Motor neuron (in vitro differentiated cells): Measurements from ENCODE around the gene NEURL1B. TPM values are rescaled to one million over a fixed set of nuclear protein-coding genes. Genes with fewer than 3 reads are reported as not detected.

Experiments used
- ATAC-seq, 8 experiments: fragments of 200-7000 bp; cut with Tn5 transposase; replicated peaks in 6 of 8; 2 replicates each; pipeline ENCODE4 v1.8.0; 2021; ENCODE audit warnings: mild to moderate bottlenecking in 8 of 8, moderate library complexity in 8 of 8
- H3K27ac ChIP-seq, 2 donors: fragments of 250-450 bp; sonication (Bioruptor Pico); 2 replicates each; pipeline ENCODE4 v1.9.0; 2021; ENCODE audit warnings: antibody characterized with exemption in 2 of 2, mild to moderate bottlenecking in 2 of 2, moderate library complexity in 1 of 2
- H3K4me1 ChIP-seq, 2 donors: fragments of 250-450 bp; sonication (Bioruptor Pico); replicated peaks in 1 of 2; 2 replicates each; pipeline ENCODE4 v1.6.1; 2021; ENCODE audit warnings: antibody characterized with exemption in 2 of 2, mild to moderate bottlenecking in 2 of 2, moderate library complexity in 1 of 2
- H3K4me3 ChIP-seq, 5 donors: fragments of 250-450 bp; sonication (Bioruptor Pico); 2 replicates each; pipeline ENCODE4 v1.9.0; 2021; ENCODE audit warnings: antibody characterized with exemption in 5 of 5, mild to moderate bottlenecking in 5 of 5, moderate library complexity in 4 of 5
- WGBS, 10 experiments: fragments of 450-650 bp; shearing (Covaris generic); methylation state at CpG; one replicate each; pipeline ENCODE4 v1.0.0; 2022; 5-methylcytosine and 5-hydroxymethylcytosine counted together
- in situ Hi-C, 9 experiments: fragments of 400-800 bp; cut with MboI; loops; one replicate each; pipeline ENCODE4 v1.15.0; 2021; ENCODE audit warnings: low sequenced_read_pairs in 9 of 9, low pct_unique_long_range_greater_than_20kb in 2 of 9; ENCODE audit not compliant: unreplicated experiment in 9 of 9
- total RNA-seq, 8 experiments: library from RNA; unstranded; fragments of 300-600 nt; gene quantifications; 2 replicates each; pipeline versions ENCODE4 v1.2.3 to v1.2.4, GENCODE V29; 2022

The NEURL1B gene
- total RNA-seq, 8 experiments from 2014 or later = 0.10 to 8.6 (median 5.2) TPM

- Histone ChIP-seq H3K27ac (no peak overlapping the region), H3K4me1 (peaks cover 3 to 6% of the 10 kb centered on the region in 2 donors), H3K4me3 (no peak overlapping the region)
- in situ Hi-C loops = no loop called here
- 33 to 100% (median 87%) methylated on average over 1 to 4 of the region's 6 CpGs; no CpG with 5 or more reads in 3 of the 10 experiments for WGBS, 10 experiments
- ATAC-seq = no peak
Measured at GRCh38 chr5:172632346-172633092, 8.5 kb upstream of the NEURL1B start.

- WGBS, 10 experiments = 80 to 100% (median 100%) methylated on average over 1 to 2 of the region's 3 CpGs; no CpG with 5 or more reads in 5 of the 10 experiments
- no peak for ATAC-seq
- H3K27ac ChIP-seq = no peak overlapping the region
- peaks cover 3 to 6% of the 10 kb centered on the region in 2 donors for H3K4me1 ChIP-seq
- in situ Hi-C loops = no loop called here
- H3K4me3 ChIP-seq = no peak overlapping the region
Measured at GRCh38 chr5:172633403-172633970, 7.6 kb upstream of the NEURL1B start.

GRCh38 chr5:172634106-172634899 is 6.8 kb upstream of the NEURL1B start:
- in situ Hi-C loops = no loop called here
- Histone ChIP-seq H3K27ac (no peak overlapping the region), H3K4me1 (peaks cover 3 to 6% of the 10 kb centered on the region in 2 donors), H3K4me3 (no peak overlapping the region)
- no peak for ATAC-seq
- WGBS, 10 experiments = 58 to 92% (median 80%) methylated on average over 1 to 3 of the region's 4 CpGs; no CpG with 5 or more reads in 5 of the 10 experiments

GRCh38 chr5:172635038-172635437 is 6.0 kb upstream of the NEURL1B start:
- in situ Hi-C loops = no loop called here
- whole genome bisulfite sequencing, 10 experiments = 40 to 97% (median 92%) methylated on average over 3 to 11 of the region's 12 CpGs; no CpG with 5 or more reads in 3 of the 10 experiments
- Histone ChIP-seq H3K4me1 (peaks cover 3 to 6% of the 10 kb centered on the region in 2 donors), H3K4me3 (no peak overlapping the region), H3K27ac (no peak overlapping the region)
- no peak for ATAC-seq

- ATAC-seq = no peak
- H3K4me3 ChIP-seq = no peak overlapping the region
- H3K27ac ChIP-seq = no peak overlapping the region
- H3K4me1 ChIP-seq = no peaks in the 10 kb centered on the region
- in situ Hi-C loops = no loop called here
- 63 to 100% (median 97%) methylated on average over 1 to 11 of the region's 11 CpGs; no CpG with 5 or more reads in 1 of the 10 experiments for WGBS, 10 experiments
Measured at GRCh38 chr5:172636279-172637050, 4.6 kb upstream of the NEURL1B start.

GRCh38 chr5:172637110-172637580 is 3.9 kb upstream of the NEURL1B start:
- in situ Hi-C loops = no loop called here
- 52 to 100% (median 70%) methylated on average over 1 to 4 of the region's 10 CpGs; no CpG with 5 or more reads in 5 of the 10 experiments for WGBS, 10 experiments
- Histone ChIP-seq H3K27ac (no peak overlapping the region), H3K4me3 (no peak overlapping the region), H3K4me1 (peaks cover 0 to 2% of the 10 kb centered on the region in 2 donors)
- ATAC-seq = peak in 3 of 8 experiments; percentile 38 to 72 (median 54)

- no peak overlapping the region for H3K4me3 ChIP-seq
- peaks cover 0 to 8% of the 10 kb centered on the region in 2 donors for H3K4me1 ChIP-seq
- in situ Hi-C loops = no loop called here
- 100% methylated on average over 1 of the region's 2 CpGs; no CpG with 5 or more reads in 6 of the 10 experiments for WGBS, 10 experiments
- no peak overlapping the region for H3K27ac ChIP-seq
- ATAC-seq = no peak
Measured at GRCh38 chr5:172637740-172638139, 3.3 kb upstream of the NEURL1B start.

GRCh38 chr5:172638209-172638768 is 2.8 kb upstream of the NEURL1B start:
- peaks cover 0 to 14% of the 10 kb centered on the region in 2 donors for H3K4me1 ChIP-seq
- no peak overlapping the region for H3K27ac ChIP-seq
- in situ Hi-C loops = no loop called here
- H3K4me3 ChIP-seq = no peak overlapping the region
- ATAC-seq = no peak
- WGBS, 10 experiments = 43 to 100% (median 78%) methylated on average over 1 to 3 of the region's 3 CpGs; no CpG with 5 or more reads in 3 of the 10 experiments

GRCh38 chr5:172640139-172640538 is 924 bp upstream of the NEURL1B start:
- ATAC-seq = no peak
- H3K27ac ChIP-seq = no peak overlapping the region
- in situ Hi-C loops = no loop called here
- 69 to 100% (median 80%) methylated on average over 2 to 5 of the region's 5 CpGs; no CpG with 5 or more reads in 5 of the 10 experiments for WGBS, 10 experiments
- no peak overlapping the region for H3K4me3 ChIP-seq
- peaks cover 0 to 16% of the 10 kb centered on the region in 2 donors for H3K4me1 ChIP-seq

GRCh38 chr5:172641359-172642050 is 442 bp downstream of the NEURL1B start:
- in situ Hi-C loops = no loop called here
- Histone ChIP-seq H3K27ac (peak overlapping the region; percentile 20 to 62), H3K4me3 (peak overlapping the region; percentile 64 to 95 (median 75)), H3K4me1 (peaks cover 0 to 16% of the 10 kb centered on the region in 2 donors)
- 0 to 3% (median 0%) methylated on average over 5 to 12 of the region's 73 CpGs; no CpG with 5 or more reads in 7 of the 10 experiments for WGBS, 10 experiments
- ATAC-seq = peak in 6 of 8 experiments; percentile 22 to 77 (median 58)

GRCh38 chr5:172642051-172642409 is 967 bp downstream of the NEURL1B start:
- no peak for ATAC-seq
- in situ Hi-C loops = no loop called here
- peaks cover 0 to 16% of the 10 kb centered on the region in 2 donors for H3K4me1 ChIP-seq
- peak overlapping the region; percentile 64 to 95 (median 75) for H3K4me3 ChIP-seq
- no peak overlapping the region for H3K27ac ChIP-seq
- WGBS, 10 experiments = 4 to 100% (median 30%) methylated on average over 1 to 6 of the region's 14 CpGs; no CpG with 5 or more reads in 2 of the 10 experiments
